SK-N-SH treated with all-trans-retinoic acid at 6 μM for 48 hours (cell line): Measurements from ENCODE around the gene PLEKHA8.

Experiments
- ATAC-seq: fragments of 200-7000 bp; cut with Tn5 transposase; 3 replicates; pipeline ENCODE4 v1.9.1; 2020; ENCODE audit warnings: mild to moderate bottlenecking, moderate library complexity
- ARNTL ChIP-seq: fragments of 450-650 bp; formaldehyde crosslinking; IDR thresholded peaks from 2 replicates; pipeline ENCODE4 v1.5.0; 2020; ENCODE audit warnings: low read depth, mild to moderate bottlenecking, moderate library complexity, borderline replicate concordance
- BACH2 ChIP-seq: fragments of 250-450 bp; sonication (Bioruptor Pico); IDR thresholded peaks from 2 replicates; pipeline ENCODE4 v1.9.0; 2021; ENCODE audit warnings: mild to moderate bottlenecking, borderline replicate concordance
- CREB5 ChIP-seq: fragments of 250-450 bp; sonication (Bioruptor Pico); IDR thresholded peaks from 2 replicates; pipeline ENCODE4 v1.5.1; 2020; ENCODE audit warnings: low read depth, mild to moderate bottlenecking, moderate library complexity
- ESRRG ChIP-seq: fragments of 250-450 bp; sonication (Bioruptor Pico); IDR thresholded peaks from 2 replicates; pipeline ENCODE4 v1.6.1; 2021; ENCODE audit warnings: mild to moderate bottlenecking
- ISL1 ChIP-seq: fragments of 250-450 bp; sonication (Bioruptor Pico); IDR thresholded peaks from 2 replicates; pipeline ENCODE4 v2.1.2; 2022; ENCODE audit warnings: mild to moderate bottlenecking, moderate library complexity
- OSR1 ChIP-seq: fragments of 250-450 bp; sonication (Bioruptor Pico); IDR thresholded peaks from 2 replicates; pipeline ENCODE4 v1.8.0; 2022; ENCODE audit warnings: moderate library complexity, mild to moderate bottlenecking, inconsistent platforms
- PATZ1 ChIP-seq: fragments of 250-450 bp; sonication (Bioruptor Pico); IDR thresholded peaks from 2 replicates; pipeline ENCODE4 v1.8.0; 2020; ENCODE audit warnings: mild to moderate bottlenecking, moderate library complexity, borderline replicate concordance
- POU6F1 ChIP-seq: fragments of 250-450 bp; sonication (Bioruptor Pico); IDR thresholded peaks from 2 replicates; pipeline ENCODE4 v1.8.0; 2021; ENCODE audit warnings: low read depth, mild to moderate bottlenecking, moderate library complexity, borderline replicate concordance
- RARB ChIP-seq: fragments of 250-450 bp; sonication (Bioruptor Pico); IDR thresholded peaks from 2 replicates; pipeline ENCODE4 v1.8.0; 2021; ENCODE audit warnings: mild to moderate bottlenecking, moderate library complexity
- SNAI2 ChIP-seq: fragments of 250-450 bp; sonication (Bioruptor Pico); IDR thresholded peaks from 2 replicates; pipeline ENCODE4 v1.5.0; 2020; ENCODE audit warnings: mild to moderate bottlenecking, moderate library complexity
- TOX ChIP-seq: fragments of 250-450 bp; sonication (Bioruptor Pico); IDR thresholded peaks from 2 replicates; pipeline ENCODE4 v1.8.0; 2021; ENCODE audit warnings: mild to moderate bottlenecking, moderate library complexity, borderline replicate concordance
- ZFP30 ChIP-seq: fragments of 450-650 bp; formaldehyde crosslinking; IDR thresholded peaks from 2 replicates; pipeline ENCODE4 v1.5.0; 2022; ENCODE audit warnings: mild to moderate bottlenecking, moderate library complexity
- ZNF70 ChIP-seq: fragments of 450-650 bp; formaldehyde crosslinking; IDR thresholded peaks from 2 replicates; pipeline ENCODE4 v1.5.0; 2020; ENCODE audit warnings: mild to moderate bottlenecking, moderate library complexity
- TF ChIP-seq, protein P1 (sequence below): fragments of 250-450 bp; sonication (Bioruptor Pico); IDR thresholded peaks from 2 replicates; pipeline ENCODE4 v1.5.1; 2021; ENCODE audit warnings: mild to moderate bottlenecking, moderate library complexity

PLEKHA8 gene

GRCh38 chr7:30057741-30058140 lies 29.5 kb downstream of the PLEKHA8 start:
- TF ChIP-seq OSR1 (no peak), RARB (CRISPR knock-in tag) (no peak), POU6F1 (CRISPR knock-in tag) (no peak), ZFP30 (CRISPR knock-in tag) (no peak), ARNTL (CRISPR knock-in tag) (no peak), SNAI2 (CRISPR knock-in tag) (no peak)
- TF ChIP-seq, protein P1, sequence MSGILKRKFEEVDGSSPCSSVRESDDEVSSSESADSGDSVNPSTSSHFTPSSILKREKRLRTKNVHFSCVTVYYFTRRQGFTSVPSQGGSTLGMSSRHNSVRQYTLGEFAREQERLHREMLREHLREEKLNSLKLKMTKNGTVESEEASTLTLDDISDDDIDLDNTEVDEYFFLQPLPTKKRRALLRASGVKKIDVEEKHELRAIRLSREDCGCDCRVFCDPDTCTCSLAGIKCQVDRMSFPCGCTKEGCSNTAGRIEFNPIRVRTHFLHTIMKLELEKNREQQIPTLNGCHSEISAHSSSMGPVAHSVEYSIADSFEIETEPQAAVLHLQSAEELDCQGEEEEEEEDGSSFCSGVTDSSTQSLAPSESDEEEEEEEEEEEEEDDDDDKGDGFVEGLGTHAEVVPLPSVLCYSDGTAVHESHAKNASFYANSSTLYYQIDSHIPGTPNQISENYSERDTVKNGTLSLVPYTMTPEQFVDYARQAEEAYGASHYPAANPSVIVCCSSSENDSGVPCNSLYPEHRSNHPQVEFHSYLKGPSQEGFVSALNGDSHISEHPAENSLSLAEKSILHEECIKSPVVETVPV (CRISPR knock-in tag), result no peak
- ATAC-seq, result no peak

DNA sequence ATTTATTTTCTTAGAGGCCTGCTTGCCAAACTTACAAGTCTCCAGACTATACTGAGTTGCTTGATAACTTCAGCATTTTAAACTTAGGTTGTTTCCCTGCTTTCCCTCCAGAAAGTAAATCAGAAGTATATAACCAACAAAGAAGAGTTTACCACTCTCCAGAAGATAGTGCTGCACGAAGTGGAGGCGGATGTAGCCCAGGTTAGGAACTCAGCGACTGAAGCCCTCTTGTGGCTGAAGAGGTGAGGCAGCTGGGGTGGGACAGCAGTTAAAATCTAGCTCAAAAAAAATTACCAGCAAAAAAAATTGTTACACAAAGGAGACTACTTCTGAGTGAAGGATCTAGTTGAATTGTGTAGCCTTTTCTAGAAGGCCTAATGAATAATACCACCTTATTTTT lies 33.6 kb downstream of the PLEKHA8 start:
- peak; percentile 95 for ATAC-seq

DNA sequence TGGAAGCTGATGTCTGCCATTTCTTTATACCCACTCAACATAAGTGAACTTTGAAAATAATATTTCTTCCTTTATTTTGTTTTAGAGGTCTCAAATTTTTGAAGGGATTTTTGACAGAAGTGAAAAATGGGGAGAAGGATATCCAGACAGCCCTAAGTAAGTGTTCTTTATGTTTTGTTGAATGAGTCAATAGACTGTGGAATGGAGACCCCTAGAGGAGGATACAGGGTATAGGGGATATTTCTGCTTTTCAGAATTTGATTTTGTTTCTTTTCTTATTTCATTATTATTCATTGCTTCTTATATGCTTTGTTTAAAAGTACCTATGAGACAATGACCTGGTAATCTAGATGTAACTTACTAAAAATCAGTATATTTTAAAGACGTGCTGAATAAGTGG lies 34.4 kb downstream of the PLEKHA8 start:
- ATAC-seq, result peak; percentile 91
- no peak for TF ChIP-seq RARB (CRISPR knock-in tag)
- no peak for TF ChIP-seq ZNF70 (CRISPR knock-in tag)
- TF ChIP-seq POU6F1 (CRISPR knock-in tag), result no peak
- TF ChIP-seq, all 23 proteins: peak for 0

DNA sequence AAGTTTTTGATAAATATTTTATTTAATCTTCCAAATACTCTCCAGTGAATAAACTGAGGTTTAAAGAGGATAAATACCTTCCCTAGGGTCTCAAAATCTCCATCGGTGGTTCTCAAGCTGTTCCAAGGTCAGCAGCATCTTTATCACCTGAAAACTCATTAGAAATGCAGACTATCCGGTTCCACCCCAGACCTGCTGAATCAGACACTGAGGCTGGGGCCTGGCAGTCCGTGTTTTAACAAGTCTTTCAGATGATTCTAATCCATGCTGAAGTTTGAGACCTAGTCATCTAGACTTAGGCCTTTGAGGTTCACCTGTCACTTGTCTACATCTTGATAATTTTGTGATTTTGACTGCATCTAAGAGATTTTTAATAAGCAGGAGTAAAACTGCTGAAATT lies 37.5 kb downstream of the PLEKHA8 start:
- TF ChIP-seq TOX (CRISPR knock-in tag) (no peak), ZFP30 (CRISPR knock-in tag) (no peak), BACH2 (CRISPR knock-in tag) (no peak), ISL1 (no peak)
- no peak for ATAC-seq

DNA sequence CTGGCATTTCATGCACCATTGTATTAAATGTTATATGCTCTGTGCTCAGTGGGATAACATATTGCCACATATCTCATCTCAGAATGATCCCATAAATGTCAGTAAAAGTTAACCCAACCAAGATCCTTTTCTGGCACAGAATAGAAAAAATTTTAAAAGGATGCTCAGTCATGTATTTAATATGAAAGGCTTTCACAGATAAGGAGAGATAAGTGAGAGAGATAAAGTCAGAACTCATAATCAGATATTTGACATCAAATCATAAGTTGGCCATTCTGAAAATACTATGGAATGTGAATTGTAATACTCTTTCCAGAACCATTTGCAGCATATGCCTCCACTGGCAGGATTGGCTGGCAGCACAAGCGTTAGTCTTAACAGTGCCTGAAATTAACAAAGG lies 38.5 kb downstream of the PLEKHA8 start:
- ATAC-seq, result peak; percentile 24
- TF ChIP-seq CREB5 (CRISPR knock-in tag) (no peak), ISL1 (peak; percentile 88), ZNF70 (CRISPR knock-in tag) (no peak)

DNA sequence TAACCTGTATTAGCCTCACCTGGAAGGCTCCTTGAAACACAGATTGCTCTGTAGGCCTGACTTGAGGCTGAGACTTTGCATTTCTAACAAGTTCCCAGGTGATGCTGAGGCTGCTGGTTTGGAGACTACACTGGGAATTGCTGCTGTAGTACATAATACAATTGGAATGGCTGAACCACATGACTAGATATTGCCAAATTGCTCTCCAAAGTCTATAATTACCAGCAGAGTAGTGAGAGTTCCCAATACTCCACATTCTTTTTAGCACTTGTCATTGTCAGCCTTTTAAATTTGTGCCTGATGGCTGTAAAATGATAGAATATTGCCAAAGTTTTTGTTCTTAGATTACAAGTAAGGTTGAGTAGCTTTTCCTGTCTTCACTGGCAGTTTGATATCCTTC lies 39.9 kb downstream of the PLEKHA8 start:
- peak; percentile 75 for ATAC-seq
- TF ChIP-seq ISL1, result peak; percentile 68
- no peak for TF ChIP-seq OSR1

DNA sequence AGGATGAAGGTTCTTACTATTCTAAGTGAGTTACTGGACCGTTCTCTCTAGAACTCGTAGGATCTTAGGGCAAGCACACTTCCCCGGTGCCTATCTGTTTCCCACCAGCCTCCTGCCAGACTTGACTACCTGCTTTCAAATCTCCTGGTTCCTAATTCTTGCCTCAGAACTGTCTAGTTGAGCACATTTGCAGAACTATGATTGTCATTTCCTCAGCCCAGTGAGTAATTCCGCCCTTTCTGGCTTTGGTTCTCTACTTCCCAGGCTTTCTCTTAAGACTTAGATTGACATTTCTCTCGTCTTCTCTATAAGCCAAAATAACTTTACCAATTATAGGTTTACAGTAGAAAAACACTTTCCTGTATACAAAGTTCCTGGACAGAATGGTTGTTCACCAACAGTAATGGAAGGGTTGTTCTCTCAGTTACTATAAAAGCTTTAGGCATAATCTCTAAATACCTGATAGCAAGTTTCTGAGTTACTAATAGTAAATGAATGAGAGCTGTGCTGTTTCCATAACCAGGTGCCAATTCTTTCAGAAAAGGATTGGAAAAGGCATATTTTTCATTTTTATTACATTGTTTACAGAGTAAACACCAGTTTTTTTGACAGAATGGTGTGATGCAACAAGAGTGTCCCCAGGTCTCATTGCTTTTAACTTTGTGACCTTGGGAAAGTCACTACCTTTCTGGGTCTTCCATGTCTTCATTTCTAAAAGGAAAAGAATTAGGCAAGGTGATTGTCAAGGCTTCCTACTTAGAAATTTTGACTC lies 41.1 kb downstream of the PLEKHA8 start:
- no peak for TF ChIP-seq ESRRG (CRISPR knock-in tag)
- TF ChIP-seq PATZ1 (CRISPR knock-in tag), result no peak
- no peak for TF ChIP-seq OSR1
- no peak for ATAC-seq
